ENCODE measurements around the gene AFAP1.

DNA sequence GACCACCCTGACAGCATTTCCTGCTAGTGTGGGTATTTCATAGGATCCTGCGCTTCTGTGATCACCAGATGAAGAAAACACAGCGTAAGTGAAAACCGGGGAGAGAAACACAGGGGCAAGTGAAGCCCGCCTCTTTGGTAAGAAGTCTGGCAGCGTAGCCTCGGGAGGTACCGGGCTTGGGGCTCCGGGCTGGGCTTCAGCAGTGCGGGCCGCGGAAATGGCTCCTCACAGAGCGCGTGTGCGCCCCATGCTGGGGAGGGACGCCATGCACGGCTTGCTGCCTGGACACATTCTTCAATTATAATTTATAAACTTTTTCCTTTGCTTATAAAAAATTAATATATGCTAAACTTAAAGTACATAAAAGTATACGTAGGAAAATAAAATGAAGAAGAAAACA lies 151.5 kb downstream of the AFAP1 start:
- TF ChIP-seq, protein P1, sequence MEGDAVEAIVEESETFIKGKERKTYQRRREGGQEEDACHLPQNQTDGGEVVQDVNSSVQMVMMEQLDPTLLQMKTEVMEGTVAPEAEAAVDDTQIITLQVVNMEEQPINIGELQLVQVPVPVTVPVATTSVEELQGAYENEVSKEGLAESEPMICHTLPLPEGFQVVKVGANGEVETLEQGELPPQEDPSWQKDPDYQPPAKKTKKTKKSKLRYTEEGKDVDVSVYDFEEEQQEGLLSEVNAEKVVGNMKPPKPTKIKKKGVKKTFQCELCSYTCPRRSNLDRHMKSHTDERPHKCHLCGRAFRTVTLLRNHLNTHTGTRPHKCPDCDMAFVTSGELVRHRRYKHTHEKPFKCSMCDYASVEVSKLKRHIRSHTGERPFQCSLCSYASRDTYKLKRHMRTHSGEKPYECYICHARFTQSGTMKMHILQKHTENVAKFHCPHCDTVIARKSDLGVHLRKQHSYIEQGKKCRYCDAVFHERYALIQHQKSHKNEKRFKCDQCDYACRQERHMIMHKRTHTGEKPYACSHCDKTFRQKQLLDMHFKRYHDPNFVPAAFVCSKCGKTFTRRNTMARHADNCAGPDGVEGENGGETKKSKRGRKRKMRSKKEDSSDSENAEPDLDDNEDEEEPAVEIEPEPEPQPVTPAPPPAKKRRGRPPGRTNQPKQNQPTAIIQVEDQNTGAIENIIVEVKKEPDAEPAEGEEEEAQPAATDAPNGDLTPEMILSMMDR (IDR thresholded peaks at IDR 0.05): no peak
- no peak for TF ChIP-seq POLR2A (IDR thresholded peaks at IDR 0.05)

All from uterus (tissue), 2 donors.